Karpas-422 (cell line): ENCODE results near the gene RSRC2. TPM values are rescaled to one million over a fixed set of nuclear protein-coding genes. Genes with fewer than 3 reads are reported as not detected.
"Not testable (repeated sequence)": the region's sequence is repeated elsewhere in the genome, so short reads cannot be mapped to it uniquely, and the experiment has no call there.

Experiments
- DNase-seq: peaks from one replicate; pipeline ENCODE4 v3.0.0-alpha.2; 2015
- H2AFZ ChIP-seq: fragments of 200-600 bp; sonication (generic); 2 replicates; pipeline ENCODE4 v1.6.1; 2014; ENCODE audit warnings: antibody characterized with exemption, low read length, mixed read lengths
- H3K27ac ChIP-seq: fragments of 200-600 bp; sonication (generic); 2 replicates; pipeline ENCODE4 v1.5.1; 2014; ENCODE audit warnings: mild to moderate bottlenecking, low read length, moderate library complexity
- H3K27me3 ChIP-seq: fragments of 200-600 bp; sonication (generic); 2 replicates; pipeline ENCODE4 v1.6.1; 2014; ENCODE audit warnings: low read length, mixed read lengths
- H3K36me3 ChIP-seq: fragments of 200-600 bp; sonication (generic); 2 replicates; pipeline ENCODE4 v1.6.1; 2014; ENCODE audit warnings: low read length, mixed read lengths; ENCODE audit not compliant: insufficient read depth
- H3K4me1 ChIP-seq: fragments of 200-600 bp; sonication (generic); 2 replicates; pipeline ENCODE4 v1.6.1; 2014; ENCODE audit warnings: mild to moderate bottlenecking, low read length, mixed read lengths
- H3K4me2 ChIP-seq: fragments of 200-600 bp; sonication (generic); 2 replicates; pipeline ENCODE4 v1.6.1; 2014; ENCODE audit warnings: low read length, low read depth, mild to moderate bottlenecking; ENCODE audit not compliant: poor library complexity, severe bottlenecking
- H3K4me3 ChIP-seq: fragments of 200-600 bp; sonication (generic); 2 replicates; pipeline ENCODE4 v1.5.1; 2014; ENCODE audit warnings: mild to moderate bottlenecking, antibody characterized with exemption, low read length, mixed read lengths
- H3K79me2 ChIP-seq: fragments of 200-600 bp; sonication (generic); 2 replicates; pipeline ENCODE4 v1.6.1; 2014; ENCODE audit warnings: mild to moderate bottlenecking, low read length, mixed read lengths
- H3K9ac ChIP-seq: fragments of 200-600 bp; sonication (generic); 2 replicates; pipeline ENCODE4 v1.6.0; 2014; ENCODE audit warnings: low read length
- H3K9me2 ChIP-seq: fragments of 200-600 bp; sonication (generic), shearing (Covaris generic); replicated peaks from 2 replicates; pipeline ENCODE4 v1.6.0; 2014; ENCODE audit warnings: mild to moderate bottlenecking, low read length, moderate library complexity; ENCODE audit not compliant: insufficient read depth
- H3K9me3 ChIP-seq: fragments of 300-700, 200-600 bp; sonication (generic); 2 replicates; pipeline ENCODE4 v1.6.1; 2014; ENCODE audit warnings: low read length, mixed read lengths
- H4K20me1 ChIP-seq: fragments of 200-600 bp; sonication (generic); 2 replicates; pipeline ENCODE4 v1.6.1; 2014; ENCODE audit warnings: mild to moderate bottlenecking, antibody characterized with exemption, low read length, low read depth; ENCODE audit not compliant: insufficient read depth
- total RNA-seq: library from RNA; depleted of rRNA; stranded (reverse); fragments of >200 nt; shearing (Covaris generic); gene quantifications from 2 replicates; pipeline ENCODE4 v1.2.3, GENCODE V29; 2014; ENCODE audit warnings: low replicate concordance

RSRC2 gene
- total RNA-seq, 1 experiment from 2014 or later: 71.9 TPM

DNA sequence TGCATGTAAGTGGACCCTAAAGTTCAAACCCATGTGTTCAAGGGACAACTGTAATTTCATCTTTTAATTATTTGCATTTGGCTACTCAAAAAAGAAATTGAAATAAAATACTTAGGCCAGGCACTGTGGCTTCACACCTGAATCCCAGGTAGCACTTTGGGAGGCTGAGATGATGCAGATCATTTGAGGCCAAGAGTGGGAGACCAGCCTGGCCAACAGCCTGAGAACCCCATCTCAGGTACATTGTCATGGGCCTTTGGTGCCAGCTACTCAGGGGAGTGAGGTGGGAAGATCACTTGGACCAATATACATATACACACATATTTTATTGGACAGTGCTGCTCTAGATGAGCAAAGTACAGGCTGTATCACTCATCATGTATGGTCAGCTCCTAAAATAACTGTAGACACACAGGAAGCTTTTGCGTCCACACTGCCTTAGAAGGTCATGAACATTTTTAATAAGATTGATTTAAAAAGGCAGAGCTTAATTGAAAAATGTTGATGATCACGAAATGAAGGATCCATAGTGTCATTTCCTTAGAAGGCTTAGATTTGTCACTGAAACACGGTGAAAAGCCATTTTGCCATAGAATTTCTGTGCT lies 23.5 kb downstream of the RSRC2 start:
- Histone ChIP-seq H4K20me1 (no peaks in the 10 kb centered on the region), H3K9me3 (no peaks in the 10 kb centered on the region), H3K27ac (0 out of 2 replicates have a peak overlapping the region, but pooled peaks have one; percentile 25), H2AFZ (no peak overlapping the region), H3K4me2 (no peak overlapping the region), H3K27me3 (no peaks in the 10 kb centered on the region), H3K4me1 (peaks cover 40% of the 10 kb centered on the region), H3K9me2 (no peaks in the 10 kb centered on the region), H3K79me2 (peaks cover 23% of the 10 kb centered on the region), H3K36me3 (peaks cover 40% of the 10 kb centered on the region), H3K9ac (no peak overlapping the region), H3K4me3 (no peak overlapping the region)
- peak; percentile 52 for DNase-seq

DNA sequence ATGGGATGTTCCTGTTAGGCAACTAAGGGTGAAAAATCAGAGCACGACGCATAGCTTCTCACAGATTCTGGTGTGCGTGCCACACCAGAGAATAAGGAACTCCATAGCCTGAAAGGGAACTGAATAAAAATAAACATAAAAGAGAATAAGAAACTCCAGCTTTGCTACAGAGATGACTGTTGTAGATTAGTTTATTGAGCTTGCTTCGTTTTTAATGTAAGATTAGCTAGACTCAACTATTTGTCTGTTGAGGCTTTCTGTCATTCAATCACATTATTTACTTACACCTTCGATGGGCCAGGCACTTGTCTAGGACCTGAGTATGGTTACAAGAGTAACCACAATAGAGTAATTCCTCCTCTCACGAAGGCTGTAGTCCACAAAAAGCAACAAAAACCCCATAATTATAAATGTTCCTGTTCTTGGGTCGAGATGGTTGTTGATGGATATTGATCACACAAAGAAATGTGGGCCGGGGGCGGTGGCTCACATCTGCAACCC lies 25.2 kb downstream of the RSRC2 start:
- Histone ChIP-seq H3K27ac (peak overlapping the region; percentile 75), H3K4me1 (peaks cover 48% of the 10 kb centered on the region), H3K4me3 (peak overlapping the region; percentile 58; the same call in 1 of the 2 replicates), H3K9ac (peak overlapping the region; percentile 52), H4K20me1 (no peaks in the 10 kb centered on the region), H3K36me3 (peaks cover 26% of the 10 kb centered on the region; the same call in 1 of the 2 replicates), H3K79me2 (peaks cover 40% of the 10 kb centered on the region), H3K9me2 (no peaks in the 10 kb centered on the region), H3K27me3 (no peaks in the 10 kb centered on the region), H2AFZ (no peak overlapping the region), H3K9me3 (no peaks in the 10 kb centered on the region), H3K4me2 (peak overlapping the region; percentile 75)
- no peak for DNase-seq

DNA sequence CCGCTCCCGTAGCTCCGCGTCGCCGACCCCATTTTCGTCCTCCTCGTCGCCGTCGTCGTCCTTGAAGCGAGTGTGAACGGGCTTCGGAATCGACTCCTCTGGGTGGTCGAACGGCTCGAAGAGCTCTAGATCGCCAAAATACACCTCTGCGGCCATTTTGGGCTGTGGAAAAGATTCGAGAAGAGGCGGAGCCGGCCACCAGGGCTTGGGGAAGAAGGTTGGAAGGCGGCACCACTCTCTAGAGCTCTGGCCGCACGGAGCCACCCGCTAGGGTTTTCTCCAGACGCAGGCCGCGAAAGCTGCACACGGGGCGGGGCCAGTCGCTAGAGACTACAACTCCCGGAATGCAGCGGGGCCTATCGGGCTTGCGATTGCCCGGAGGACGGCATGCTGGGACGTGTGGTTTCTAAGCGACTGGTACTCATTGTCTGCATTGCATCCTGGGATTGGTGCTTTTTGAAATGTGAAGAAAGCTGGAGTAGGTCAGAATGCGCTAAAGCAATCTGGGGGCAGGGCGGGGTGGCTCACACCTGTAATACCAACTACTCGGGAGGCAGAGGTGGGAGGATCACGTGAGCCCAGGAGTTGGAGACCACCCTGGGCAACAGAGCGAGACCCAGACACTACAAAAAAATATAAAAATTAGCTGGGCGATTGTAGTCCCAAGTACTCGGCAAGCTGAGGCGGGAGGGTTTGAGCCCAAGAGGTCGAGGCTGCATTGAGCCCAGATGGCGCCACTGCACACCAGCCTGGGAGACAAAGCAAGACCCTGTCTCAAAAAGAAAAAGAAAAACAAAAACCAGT lies 25.8 kb downstream of the RSRC2 start, which contains the start of gene ZCCHC8:
Gene ZCCHC8, minus strand, starts transcription at position 248 of the 804 bp plus-strand sequence. Its CDS starts 92 bp downstream, at position 156.
- Histone ChIP-seq H3K9me2 (no peaks in the 10 kb centered on the region), H2AFZ (peak within 1 kb of the TSS; percentile 24; the same call in 1 of the 2 replicates), H3K4me3 (peak within 1 kb of the TSS; percentile 91), H4K20me1 (no peaks in the 10 kb centered on the region), H3K36me3 (peaks cover 21% of the 10 kb centered on the region; the same call in 1 of the 2 replicates), H3K27ac (peak within 1 kb of the TSS; percentile 90), H3K4me2 (peak within 1 kb of the TSS; percentile 75), H3K79me2 (peaks cover 45% of the 10 kb centered on the region), H3K9ac (peak within 1 kb of the TSS; percentile 94), H3K9me3 (no peaks in the 10 kb centered on the region), H3K4me1 (peaks cover 48% of the 10 kb centered on the region), H3K27me3 (no peaks in the 10 kb centered on the region)
- peak; percentile 99 for DNase-seq

DNA sequence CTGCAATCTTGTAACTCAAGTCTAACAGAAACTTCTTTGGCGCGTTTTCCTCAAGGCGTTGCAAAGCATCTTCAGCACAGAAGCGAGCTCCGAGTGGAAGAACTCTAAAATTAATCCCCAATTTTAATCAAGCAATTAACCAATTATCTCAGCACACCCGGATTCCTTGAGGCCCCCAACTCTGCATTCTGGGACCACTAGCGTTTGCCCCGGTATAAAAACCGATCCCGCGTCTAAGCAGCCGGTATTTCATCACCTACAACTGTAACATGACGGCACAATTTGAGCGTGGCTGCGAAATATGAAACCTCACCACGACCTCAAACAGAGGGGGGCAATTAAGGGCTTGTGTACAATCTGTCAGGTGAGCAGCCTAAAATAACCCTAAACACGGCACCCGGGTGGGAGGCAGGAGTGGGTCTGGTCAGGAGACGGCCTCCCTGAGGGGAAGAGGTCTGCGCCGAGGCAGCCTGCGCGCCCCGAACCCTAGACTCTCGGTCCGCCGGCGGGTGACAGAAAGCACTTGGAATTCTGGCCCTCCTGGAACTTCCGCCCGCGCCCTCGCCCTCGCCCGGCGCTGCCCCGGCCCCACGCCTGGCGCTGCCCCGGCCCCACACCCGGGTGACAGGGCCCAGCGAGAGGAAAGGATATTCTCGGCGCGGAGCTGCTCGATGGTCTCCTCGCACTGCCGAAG lies 26.6 kb downstream of the RSRC2 start:
- DNase-seq: peak; percentile 90
- H2AFZ ChIP-seq: peak overlapping the region; percentile 24; the same call in 1 of the 2 replicates

DNA sequence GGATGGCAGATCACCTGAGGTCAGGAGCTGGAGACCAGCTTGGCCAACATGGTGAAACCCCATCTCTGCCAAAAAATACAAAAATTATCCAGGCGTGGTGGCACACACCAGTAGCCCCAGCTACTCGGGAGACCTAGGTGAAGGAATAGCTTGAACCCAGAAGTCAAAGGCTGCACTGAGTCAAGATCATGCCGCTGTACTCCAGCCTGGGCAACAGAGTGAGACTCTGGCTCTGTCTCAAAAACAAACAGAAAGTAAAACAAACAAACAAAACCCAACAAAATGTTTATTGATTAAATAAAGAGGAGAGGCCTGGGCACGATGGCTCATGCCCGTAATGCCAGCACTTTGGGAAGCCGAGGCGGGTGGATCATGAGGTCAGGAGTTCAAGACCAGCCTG lies 31.5 kb downstream of the RSRC2 start:
- Histone ChIP-seq H3K27ac (no peak overlapping the region), H3K9me2 (no peaks in the 10 kb centered on the region), H3K4me3 (no peak overlapping the region), H3K79me2 (peaks cover 78% of the 10 kb centered on the region), H3K4me2 (no peak overlapping the region), H3K4me1 (peaks cover 34% of the 10 kb centered on the region), H3K27me3 (no peaks in the 10 kb centered on the region), H2AFZ (no peak overlapping the region), H3K36me3 (peaks cover 29% of the 10 kb centered on the region), H4K20me1 (no peaks in the 10 kb centered on the region), H3K9ac (no peak overlapping the region; the same call in 1 of the 2 replicates), H3K9me3 (no peaks in the 10 kb centered on the region)
- DNase-seq: no peak

More for the DNA sequence above, 26.6 kb downstream of the RSRC2 start:
- H3K4me2 ChIP-seq: peak overlapping the region; percentile 75
- H4K20me1 ChIP-seq: no peaks in the 10 kb centered on the region
- H3K27me3 ChIP-seq: no peaks in the 10 kb centered on the region
- H3K4me1 ChIP-seq: peaks cover 52% of the 10 kb centered on the region
- H3K9ac ChIP-seq: peak overlapping the region; percentile 94
- H3K4me3 ChIP-seq: peak overlapping the region; percentile 91
- peak overlapping the region; percentile 90 for H3K27ac ChIP-seq
- no peaks in the 10 kb centered on the region for H3K9me3 ChIP-seq
- H3K79me2 ChIP-seq: peaks cover 51% of the 10 kb centered on the region
- no peaks in the 10 kb centered on the region for H3K9me2 ChIP-seq
- H3K36me3 ChIP-seq: peaks cover 18% of the 10 kb centered on the region; the same call in 1 of the 2 replicates

DNA sequence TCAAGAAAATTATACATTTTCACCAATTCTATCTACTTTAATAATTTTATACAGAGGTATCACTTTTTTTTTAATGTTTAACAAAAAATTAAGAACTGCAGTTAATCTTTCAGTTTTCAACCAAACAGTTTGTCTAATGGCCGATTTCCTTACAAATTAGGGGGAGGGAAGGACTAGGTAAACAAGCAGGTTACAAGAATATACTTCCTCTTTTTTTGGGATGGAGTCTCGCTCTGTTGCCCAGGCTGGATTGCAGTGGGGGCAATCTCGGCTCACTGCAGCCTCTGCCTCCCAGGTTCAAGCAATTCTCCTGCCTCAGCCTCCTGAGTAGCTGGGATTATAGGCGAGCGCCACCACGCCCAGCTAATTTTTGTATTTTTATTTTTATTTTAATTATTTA lies 33.5 kb downstream of the RSRC2 start:
- H4K20me1 ChIP-seq, H2AFZ ChIP-seq, H3K9me2 ChIP-seq, H3K4me3 ChIP-seq, H3K27ac ChIP-seq, H3K27me3 ChIP-seq, H3K9me3 ChIP-seq, H3K4me2 ChIP-seq, H3K9ac ChIP-seq, DNase-seq: not testable (repeated sequence)
- Histone ChIP-seq H3K4me1 (peaks cover 25% of the 10 kb centered on the region), H3K36me3 (peaks cover 46% of the 10 kb centered on the region), H3K79me2 (peaks cover 68% of the 10 kb centered on the region)

DNA sequence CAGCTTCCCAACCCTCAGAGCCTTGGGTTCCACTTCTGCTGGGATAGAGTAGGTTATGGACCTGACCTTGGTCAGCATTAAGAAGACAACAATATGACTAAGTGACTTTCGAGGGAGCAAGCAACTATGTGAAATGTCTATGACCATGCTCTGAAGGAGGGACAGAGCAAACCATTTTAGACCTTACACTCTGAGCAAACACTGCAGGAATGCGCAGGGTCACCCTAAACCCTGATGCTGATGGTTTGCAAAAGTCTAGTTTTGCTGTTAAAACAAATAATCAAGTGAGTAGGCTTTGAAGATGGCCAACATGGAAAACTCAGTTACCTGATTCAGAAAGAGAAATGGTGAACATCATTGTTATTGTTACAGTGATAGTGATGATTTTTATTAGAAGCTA lies 34.7 kb downstream of the RSRC2 start:
- no peak overlapping the region for H3K27ac ChIP-seq
- no peaks in the 10 kb centered on the region for H4K20me1 ChIP-seq
- no peak overlapping the region for H3K9ac ChIP-seq
- peaks cover 56% of the 10 kb centered on the region for H3K79me2 ChIP-seq
- no peaks in the 10 kb centered on the region for H3K27me3 ChIP-seq
- no peak overlapping the region for H2AFZ ChIP-seq
- H3K36me3 ChIP-seq: peaks cover 55% of the 10 kb centered on the region
- no peak overlapping the region for H3K4me2 ChIP-seq
- no peak overlapping the region for H3K4me3 ChIP-seq
- H3K4me1 ChIP-seq: peaks cover 23% of the 10 kb centered on the region
- no peak for DNase-seq
- H3K9me3 ChIP-seq: no peaks in the 10 kb centered on the region
- no peaks in the 10 kb centered on the region for H3K9me2 ChIP-seq
